Suprapubic skin (tissue), 4 donors: ENCODE results near the gene CLIC3. TPM values are rescaled to one million over a fixed set of nuclear protein-coding genes. Genes with fewer than 3 reads are reported as not detected.

Source experiments
- DNase-seq, 2 donors: peaks; one replicate each; pipeline ENCODE4 v3.0.0-alpha.2; 2019; ENCODE audit warnings: low spot score in 2 of 2
- H3K27ac ChIP-seq: fragments of 200-600 bp; sonication (generic); one replicate; pipeline ENCODE4 v1.5.1; 2019
- H3K27me3 ChIP-seq: fragments of 200-600 bp; sonication (generic); one replicate; pipeline ENCODE4 v1.5.1; 2019
- H3K36me3 ChIP-seq: fragments of 200-600 bp; sonication (generic); one replicate; pipeline ENCODE4 v1.5.1; 2019
- H3K4me1 ChIP-seq: fragments of 200-600 bp; sonication (generic); one replicate; pipeline ENCODE4 v1.5.1; 2019
- H3K4me3 ChIP-seq: fragments of 200-600 bp; sonication (generic); one replicate; pipeline ENCODE4 v1.5.1; 2019; ENCODE audit warnings: mild to moderate bottlenecking
- H3K9me3 ChIP-seq: fragments of 200-600 bp; sonication (generic); one replicate; pipeline ENCODE4 v1.5.1; 2019
- CTCF ChIP-seq, 2 donors: fragments of 200-600 bp in 1 of 2; fragments of 450-650 bp in 1 of 2; sonication (generic) in 1 of 2; IDR thresholded peaks; one replicate each; pipeline ENCODE4 v1.5.1; 2016 to 2019; ENCODE audit warnings: antibody characterized with exemption in 2 of 2, mild to moderate bottlenecking in 1 of 2, moderate library complexity in 1 of 2
- EP300 ChIP-seq: sonication (generic); formaldehyde crosslinking; IDR thresholded peaks from one replicate; pipeline ENCODE4 v1.6.1; 2017; ENCODE audit warnings: antibody characterized with exemption
- POLR2A ChIP-seq, 2 donors: fragments of 450-650 bp; IDR thresholded peaks; one replicate each; pipeline ENCODE4 v1.6.1; 2017; ENCODE audit warnings: antibody characterized with exemption in 2 of 2, mild to moderate bottlenecking in 2 of 2, moderate library complexity in 2 of 2
- POLR2AphosphoS5 ChIP-seq, 3 donors: sonication (generic); formaldehyde crosslinking; IDR thresholded peaks; one replicate each; pipeline ENCODE4 v1.6.1; 2017; ENCODE audit warnings: antibody characterized with exemption in 3 of 3
- WGBS: methylation state at CpG from one replicate; pipeline ENCODE4 v1.1.5; 2018; 5-methylcytosine and 5-hydroxymethylcytosine counted together
- total RNA-seq, 4 donors: library from RNA; depleted of rRNA; stranded (reverse); fragments of >200 nt; gene quantifications; one replicate each; pipeline ENCODE4 v1.1.0, GENCODE V29; 2016

The CLIC3 gene
- total RNA-seq, 4 donors from 2014 or later: 20.6 to 159 (median 130) TPM

GRCh38 chr9:136977223-136977622 is 19.1 kb downstream of the CLIC3 start, which contains the start of gene PTGDS:
TSS of gene PTGDS (plus strand) at chr9:136977504. CDS start at chr9:136977579, 75 bp downstream.
- 100% methylated on average over 4 of the region's 10 CpGs for WGBS
- DNase-seq: no peak
- Histone ChIP-seq H3K27ac (no peak within 1 kb of the TSS), H3K4me1 (peaks cover 39% of the 10 kb centered on the region), H3K4me3 (peak within 1 kb of the TSS; percentile 56), H3K36me3 (no peaks in the 10 kb centered on the region), H3K27me3 (peaks cover under 1% of the 10 kb centered on the region), H3K9me3 (no peaks in the 10 kb centered on the region)
- TF ChIP-seq EP300 (no peak), POLR2AphosphoS5 (IDR thresholded peaks at IDR 0.05) (no peak), POLR2A (IDR thresholded peaks at IDR 0.05) (no peak), CTCF (IDR thresholded peaks at IDR 0.05) (no peak)

GRCh38 chr9:136975644-136976043 is 20.7 kb downstream of the CLIC3 start:
- H3K27me3 ChIP-seq: no peaks in the 10 kb centered on the region
- H3K36me3 ChIP-seq: no peaks in the 10 kb centered on the region
- H3K4me3 ChIP-seq: no peak overlapping the region
- no peak for DNase-seq
- H3K9me3 ChIP-seq: no peaks in the 10 kb centered on the region
- no peak overlapping the region for H3K27ac ChIP-seq
- 80% methylated on average over 2 of the region's 14 CpGs for WGBS
- peaks cover 39% of the 10 kb centered on the region for H3K4me1 ChIP-seq
- no peak for TF ChIP-seq POLR2AphosphoS5 (IDR thresholded peaks at IDR 0.05)
- no peak for TF ChIP-seq CTCF (IDR thresholded peaks at IDR 0.05)
- no peak for TF ChIP-seq EP300
- no peak for TF ChIP-seq POLR2A (IDR thresholded peaks at IDR 0.05)

- Histone ChIP-seq H3K36me3 (no peaks in the 10 kb centered on the region), H3K4me3 (no peak overlapping the region), H3K27me3 (no peaks in the 10 kb centered on the region), H3K27ac (no peak overlapping the region), H3K9me3 (no peaks in the 10 kb centered on the region), H3K4me1 (peaks cover 39% of the 10 kb centered on the region)
- DNase-seq: no peak
- 46% methylated on average over 6 of the region's 15 CpGs for WGBS
- TF ChIP-seq POLR2AphosphoS5 (IDR thresholded peaks at IDR 0.05) (no peak), EP300 (no peak), CTCF (IDR thresholded peaks at IDR 0.05) (no peak), POLR2A (IDR thresholded peaks at IDR 0.05) (no peak)
These were observed 21.4 kb downstream of the CLIC3 start for GRCh38 chr9:136974817-136975535.

- WGBS: 83% methylated on average over 25 of the region's 29 CpGs
- TF ChIP-seq POLR2A (IDR thresholded peaks at IDR 0.05) (no peak), EP300 (no peak), CTCF (IDR thresholded peaks at IDR 0.05) (no peak), POLR2AphosphoS5 (IDR thresholded peaks at IDR 0.05) (no peak)
- Histone ChIP-seq H3K36me3 (no peaks in the 10 kb centered on the region), H3K9me3 (no peaks in the 10 kb centered on the region), H3K27ac (no peak overlapping the region), H3K27me3 (no peaks in the 10 kb centered on the region), H3K4me1 (peaks cover 39% of the 10 kb centered on the region), H3K4me3 (no peak overlapping the region)
- no peak for DNase-seq
These were observed 22.4 kb downstream of the CLIC3 start for GRCh38 chr9:136973618-136974617.

GRCh38 chr9:136972743-136973142 is 23.6 kb downstream of the CLIC3 start:
- Histone ChIP-seq H3K9me3 (no peaks in the 10 kb centered on the region), H3K27ac (no peak overlapping the region), H3K27me3 (no peaks in the 10 kb centered on the region), H3K4me3 (no peak overlapping the region), H3K4me1 (peaks cover 33% of the 10 kb centered on the region), H3K36me3 (no peaks in the 10 kb centered on the region)
- no peak for DNase-seq
- TF ChIP-seq EP300: no peak
- 61% methylated on average over 8 of the region's 13 CpGs for WGBS
